ENCODE results near the gene ACADM.
"Not testable (repeated sequence)": the region's sequence is repeated elsewhere in the genome, so short reads cannot be mapped to it uniquely, and the experiment has no call there.

ACADM gene

DNA sequence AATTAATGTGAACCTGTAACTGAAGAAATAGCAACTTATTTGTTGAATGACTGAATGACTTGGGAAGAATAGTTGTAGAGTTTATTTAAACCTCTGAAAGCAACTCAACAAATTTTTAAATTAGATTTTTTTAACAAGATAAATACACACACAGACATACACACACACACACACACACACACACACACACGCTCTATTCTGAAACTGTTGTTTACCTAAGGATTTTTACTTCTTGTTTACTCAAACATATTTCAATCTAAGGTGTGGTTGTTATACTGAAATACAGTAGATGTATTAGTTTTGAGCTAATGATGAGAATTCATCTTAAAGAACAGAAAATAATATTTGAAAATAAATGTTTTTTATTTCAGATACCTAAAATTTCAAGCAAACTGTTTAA is 11.5 kb downstream of the ACADM start:
- DNase-seq (ENCODE audit: low read depth in 2 of 2) = no peak

- no peak for DNase-seq (ENCODE audit: low read depth in 2 of 2)
Measured at GRCh38 chr1:75742047-75742625, 17.6 kb downstream of the ACADM start.

- no peak for DNase-seq (ENCODE audit: low read depth in 2 of 2)
Measured at GRCh38 chr1:75745276-75745675, 20.8 kb downstream of the ACADM start.

DNA sequence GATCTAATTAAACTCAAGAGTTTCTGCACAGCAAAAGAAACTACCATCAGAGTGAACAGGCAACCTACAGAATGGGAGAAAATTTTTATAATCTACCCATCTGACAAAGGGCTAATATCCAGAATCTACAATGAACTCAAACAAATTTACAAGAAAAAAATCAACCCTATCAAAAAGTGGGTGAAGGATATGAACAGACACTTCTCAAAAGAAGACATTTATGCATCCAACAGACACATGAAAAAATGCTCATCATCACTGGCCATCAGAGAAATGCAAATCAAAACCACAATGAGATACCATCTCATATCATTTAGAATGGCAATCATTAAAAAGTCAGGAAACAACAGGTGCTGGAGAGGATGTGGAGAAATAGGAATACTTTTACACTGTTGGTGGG is 32.7 kb downstream of the ACADM start:
- not testable (repeated sequence) for DNase-seq (ENCODE audit: low read depth in 2 of 2)

- DNase-seq (ENCODE audit: low read depth in 2 of 2) = not testable (repeated sequence)
Measured at GRCh38 chr1:75758543-75758942, 34.0 kb downstream of the ACADM start.

- no peak for DNase-seq (ENCODE audit: low read depth in 2 of 2)
Measured at GRCh38 chr1:75764057-75764655, 39.6 kb downstream of the ACADM start.

GRCh38 chr1:75765697-75766355 is 41.3 kb downstream of the ACADM start:
- no peak for DNase-seq (ENCODE audit: low read depth in 2 of 2)

DNA sequence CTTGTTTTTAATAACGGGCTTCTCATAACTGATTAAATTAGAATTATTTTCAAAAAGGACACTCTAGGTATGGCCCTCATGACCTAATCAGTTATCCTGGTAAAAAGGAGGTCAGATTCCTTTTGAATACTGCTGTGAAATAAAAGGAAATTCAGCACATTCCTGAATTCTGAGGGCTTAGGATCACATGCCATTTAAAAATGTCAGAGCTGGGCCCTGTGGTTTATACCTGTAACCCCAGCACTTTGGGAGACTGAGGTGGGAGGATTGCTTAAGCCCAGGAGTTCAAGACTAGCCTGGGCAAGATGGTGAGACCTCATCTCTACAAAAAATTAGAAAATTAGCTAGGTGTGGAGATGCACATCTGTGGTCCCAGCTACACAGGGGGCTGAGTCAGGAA is 43.5 kb downstream of the ACADM start:
- DNase-seq (ENCODE audit: low read depth in 2 of 2) = no peak

GRCh38 chr1:75770761-75771160 is 46.3 kb downstream of the ACADM start:
- DNase-seq (ENCODE audit: low read depth in 2 of 2) = no peak

DNA sequence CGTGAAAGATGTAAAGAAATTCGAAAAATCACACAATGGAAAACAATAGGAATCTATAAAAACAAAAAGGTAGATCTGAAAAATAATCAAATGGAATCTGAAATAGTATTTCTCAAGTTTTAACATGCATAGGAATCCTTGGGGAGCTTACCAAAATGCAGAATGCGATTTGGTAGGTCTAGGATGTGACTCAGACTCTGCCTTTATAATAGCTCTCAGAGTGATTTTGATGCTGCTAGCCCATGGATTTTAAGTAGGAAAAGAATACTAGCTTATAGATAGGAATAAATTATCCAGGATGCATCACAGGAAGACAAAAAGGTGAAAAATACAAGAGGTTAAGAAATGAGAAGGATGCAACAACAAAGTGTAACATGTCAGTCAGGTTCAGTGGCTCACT is 47.5 kb downstream of the ACADM start:
- DNase-seq (ENCODE audit: low read depth in 2 of 2) = no peak

DNA sequence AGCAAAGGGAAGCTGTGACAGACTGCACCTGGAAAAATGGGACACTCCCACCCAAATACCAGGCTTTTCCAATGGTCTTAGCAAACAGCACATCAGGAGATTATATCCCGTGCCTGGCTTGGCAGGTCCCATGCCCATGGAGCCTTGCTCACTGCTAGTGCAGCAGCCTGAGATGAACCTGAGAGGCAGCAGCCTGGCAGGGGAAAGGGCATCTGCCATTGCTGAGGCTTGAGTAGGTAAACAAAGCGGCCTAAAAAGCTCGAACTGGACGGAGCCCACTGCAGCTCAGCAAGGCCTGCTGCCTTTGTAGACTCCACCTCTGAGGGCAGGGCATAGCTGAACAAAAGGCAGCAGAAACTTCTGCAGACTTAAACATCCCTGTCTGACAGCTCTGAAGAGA is 53.3 kb downstream of the ACADM start:
- DNase-seq (ENCODE audit: low read depth in 2 of 2) = not testable (repeated sequence)

- DNase-seq (ENCODE audit: low read depth in 2 of 2) = not testable (repeated sequence)
Measured at GRCh38 chr1:75778694-75779093, 54.2 kb downstream of the ACADM start.

GRCh38 chr1:75780183-75780582 is 55.7 kb downstream of the ACADM start:
- DNase-seq (ENCODE audit: low read depth in 2 of 2) = not testable (repeated sequence)

- not testable (repeated sequence) for DNase-seq (ENCODE audit: low read depth in 2 of 2)
Measured at GRCh38 chr1:75783920-75784319, 59.4 kb downstream of the ACADM start.

DNA sequence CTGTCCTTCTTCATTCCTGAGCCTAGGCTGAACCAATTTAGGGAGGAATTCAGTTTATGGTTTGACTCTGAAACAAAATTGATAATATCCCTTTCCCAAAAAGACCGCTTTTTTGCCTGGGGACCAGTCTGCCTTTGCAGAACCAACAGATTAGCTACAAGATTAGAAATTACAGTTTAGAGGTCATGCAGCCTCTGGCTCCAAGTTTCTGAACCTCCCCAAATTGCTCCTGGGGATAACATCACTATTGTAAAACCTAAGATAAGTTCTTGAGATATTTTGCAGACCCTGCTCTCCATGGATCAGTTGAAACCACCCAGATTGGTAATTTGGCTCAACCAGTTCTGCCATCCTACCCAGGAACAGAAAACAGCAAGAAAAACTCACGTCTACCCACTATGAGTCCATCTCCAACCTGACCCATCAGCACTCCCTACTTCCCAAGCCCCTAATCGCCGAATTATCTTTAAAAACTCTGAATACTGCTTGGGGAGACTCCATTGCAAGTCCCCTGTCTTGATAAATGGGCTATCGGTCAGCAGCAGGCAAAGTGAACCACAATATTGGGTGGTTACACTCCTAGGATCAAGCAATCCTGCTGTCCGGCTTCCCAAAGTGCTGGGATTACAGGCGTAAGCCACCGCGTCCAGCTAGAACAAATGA is 60.9 kb downstream of the ACADM start:
- DNase-seq (ENCODE audit: low read depth in 2 of 2) = no peak

GRCh38 chr1:75785983-75786853 is 61.7 kb downstream of the ACADM start, which contains the start of gene RABGGTB:
Gene RABGGTB, plus strand, starts transcription at chr1:75786256. Its CDS starts 16 bp downstream, at chr1:75786272.
- peak; percentile 92 for DNase-seq (ENCODE audit: low read depth in 2 of 2)

DNA sequence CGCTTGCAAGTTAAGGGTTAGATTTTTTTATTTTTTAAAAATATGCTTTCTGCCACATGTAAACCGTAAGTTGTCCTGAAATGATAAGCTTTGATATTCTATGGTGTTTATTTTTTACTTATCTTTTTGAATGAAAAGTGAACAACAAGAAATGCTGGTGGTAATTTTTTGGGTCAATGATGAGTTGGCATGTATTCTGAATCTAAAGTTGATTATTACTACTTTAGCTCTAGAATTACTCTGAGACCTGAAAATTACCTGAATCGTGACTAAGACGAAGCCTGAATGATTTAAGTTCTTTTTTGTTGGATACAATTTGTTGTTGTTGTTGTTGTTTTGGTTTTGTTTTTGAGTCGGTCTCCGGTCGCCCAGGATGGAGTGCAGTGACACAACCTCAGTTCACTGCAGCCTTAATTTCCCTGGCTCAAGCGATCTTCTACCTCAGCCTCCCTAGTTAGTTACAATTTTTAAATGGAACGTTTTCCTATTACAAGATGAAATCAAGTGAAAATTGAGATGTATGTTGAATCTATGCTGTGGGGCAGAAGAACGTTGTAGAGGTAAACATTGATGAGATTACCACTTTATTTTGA is 62.5 kb downstream of the ACADM start:
- no peak for DNase-seq (ENCODE audit: low read depth in 2 of 2)

DNA sequence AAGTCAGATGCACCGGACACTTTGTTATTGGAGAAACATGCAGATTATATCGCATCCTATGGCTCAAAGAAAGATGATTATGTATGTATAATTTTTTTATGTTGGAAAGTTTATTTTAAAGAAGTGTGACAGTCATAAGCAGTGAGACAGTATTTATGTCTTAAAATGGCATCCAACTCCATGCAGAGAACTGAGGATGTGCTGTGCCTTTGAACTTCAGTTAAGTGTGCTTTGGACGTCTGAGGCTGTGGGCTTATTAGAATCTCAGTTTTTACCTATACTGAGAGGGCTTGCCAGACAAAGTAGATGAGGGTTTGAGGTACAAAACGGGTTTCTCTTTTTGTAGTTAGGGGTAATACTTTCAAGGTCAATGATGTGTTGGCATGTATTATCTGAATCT is 63.0 kb downstream of the ACADM start:
- DNase-seq (ENCODE audit: low read depth in 2 of 2) = no peak

DNA sequence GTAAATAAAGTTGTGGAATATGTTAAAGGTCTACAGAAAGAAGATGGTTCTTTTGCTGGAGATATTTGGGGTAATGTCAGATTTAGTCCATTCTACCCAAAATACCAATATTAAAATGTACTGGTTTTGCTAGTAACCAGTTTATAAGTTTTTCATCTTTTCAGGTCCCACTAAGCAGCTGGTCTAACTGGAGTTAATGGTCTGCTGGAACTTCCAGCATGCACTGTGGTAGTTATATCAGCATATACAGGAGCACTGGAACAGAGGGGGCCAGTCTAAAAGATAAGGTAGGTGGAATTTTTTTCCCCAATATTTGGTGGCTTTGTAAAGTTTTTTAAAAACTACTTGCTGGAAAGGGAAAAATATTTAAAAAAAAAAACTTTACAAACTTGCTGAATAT is 65.5 kb downstream of the ACADM start:
- DNase-seq (ENCODE audit: low read depth in 2 of 2) = no peak

GRCh38 chr1:75791022-75791421 is 66.5 kb downstream of the ACADM start:
- no peak for DNase-seq (ENCODE audit: low read depth in 2 of 2)

- no peak for DNase-seq (ENCODE audit: low read depth in 2 of 2)
Measured at GRCh38 chr1:75792091-75792490, 67.6 kb downstream of the ACADM start.
